ENCODE results near the gene CNOT4.

CNOT4 gene

GRCh38 chr7:135391514-135391913 is 118.4 kb downstream of the CNOT4 start:
- no peak for DNase-seq

- DNase-seq, result no peak
Observed at GRCh38 chr7:135390829-135391228, 119.1 kb downstream of the CNOT4 start.

DNA sequence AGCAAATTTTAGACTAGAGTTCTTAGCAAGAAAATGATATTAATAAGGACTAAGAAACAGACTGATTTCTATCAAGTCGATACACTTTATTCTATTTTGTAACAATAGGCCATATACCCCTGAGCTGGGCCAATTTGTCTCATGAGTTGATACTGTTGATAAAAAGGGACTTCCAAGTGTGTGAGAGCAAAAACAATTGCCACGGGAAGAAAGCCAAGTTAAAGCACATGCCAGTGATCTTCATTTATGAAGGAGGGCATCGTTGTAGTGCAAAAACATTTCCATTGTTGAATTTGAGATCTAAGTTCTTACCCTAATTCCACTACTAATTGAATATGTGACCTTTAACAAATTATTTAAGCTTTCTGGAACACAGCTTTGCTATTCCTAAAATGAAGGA is 119.9 kb downstream of the CNOT4 start:
- no peak for DNase-seq

- DNase-seq, result no peak
Observed at GRCh38 chr7:135388616-135389015, 121.3 kb downstream of the CNOT4 start.

GRCh38 chr7:135386776-135387175 is 123.1 kb downstream of the CNOT4 start:
- DNase-seq, result no peak

DNA sequence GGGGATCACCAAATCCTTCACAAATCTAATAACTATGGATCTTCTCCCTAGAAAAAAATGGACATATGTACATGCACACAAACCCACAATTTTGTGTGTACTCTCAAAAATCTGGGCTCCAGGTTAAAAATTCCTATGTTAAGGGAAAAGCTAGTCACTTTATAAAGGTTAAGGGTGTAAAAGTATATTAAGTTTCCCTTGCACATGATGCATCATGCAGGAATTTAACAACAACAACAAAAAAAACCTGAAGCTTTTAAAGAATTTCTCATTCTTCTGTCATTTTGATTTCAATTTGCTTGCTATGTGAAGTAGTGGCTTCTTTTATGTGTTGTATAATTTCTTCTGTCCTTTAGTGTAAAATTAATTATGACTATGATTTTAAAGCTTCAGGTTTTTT is 123.7 kb downstream of the CNOT4 start:
- no peak for DNase-seq

DNA sequence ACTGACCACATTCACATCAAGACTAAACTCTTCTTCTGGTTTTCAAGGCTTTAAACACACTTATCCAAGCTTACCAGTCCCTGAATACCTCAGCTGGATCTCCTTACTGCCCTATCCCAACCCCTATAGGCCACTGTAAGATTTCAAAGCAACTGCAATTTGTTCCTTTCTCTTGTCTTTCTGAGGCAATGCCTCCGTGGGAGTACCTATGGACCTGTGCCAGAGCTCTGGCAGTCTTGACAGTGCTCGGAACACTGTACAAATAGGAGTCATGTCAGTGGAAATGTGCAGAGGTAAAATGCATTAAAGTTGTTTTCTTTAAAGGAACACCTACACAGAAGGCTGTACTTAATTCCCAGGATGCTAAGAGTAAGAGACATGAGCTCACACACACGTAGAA is 124.7 kb downstream of the CNOT4 start:
- no peak for DNase-seq

DNA sequence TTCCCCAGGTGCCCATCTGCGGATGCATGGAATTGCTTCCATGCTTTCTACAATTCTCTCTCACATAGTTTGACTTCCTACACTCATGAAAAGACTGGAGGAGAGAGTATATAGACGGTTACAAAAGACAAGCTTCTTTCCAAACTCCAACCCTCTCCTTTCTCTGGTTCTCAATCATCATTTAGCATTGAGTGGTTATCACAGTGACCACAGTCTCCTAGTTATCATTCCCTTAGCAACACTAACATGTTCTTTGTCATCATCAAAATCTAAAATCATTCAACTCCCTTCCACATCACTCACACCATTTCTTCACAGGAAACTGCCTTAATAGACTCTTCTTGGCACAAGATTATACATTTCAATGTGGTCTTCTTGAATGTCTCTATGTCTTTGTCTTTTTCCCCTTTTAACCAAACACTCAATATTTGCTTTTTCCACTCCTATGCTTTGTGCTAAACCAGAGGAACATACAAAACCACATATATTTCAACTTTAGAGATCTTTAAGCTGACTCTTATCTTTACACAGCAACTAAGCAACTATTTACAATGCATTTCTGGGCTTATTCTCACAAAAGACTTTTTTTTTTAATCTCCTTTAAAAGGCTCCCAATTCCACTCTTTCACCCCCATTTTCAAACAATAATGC is 126.3 kb downstream of the CNOT4 start:
- DNase-seq, result no peak

- no peak for DNase-seq
Observed at GRCh38 chr7:135382173-135382572, 127.7 kb downstream of the CNOT4 start.

GRCh38 chr7:135381369-135381768 is 128.5 kb downstream of the CNOT4 start:
- no peak for DNase-seq

DNA sequence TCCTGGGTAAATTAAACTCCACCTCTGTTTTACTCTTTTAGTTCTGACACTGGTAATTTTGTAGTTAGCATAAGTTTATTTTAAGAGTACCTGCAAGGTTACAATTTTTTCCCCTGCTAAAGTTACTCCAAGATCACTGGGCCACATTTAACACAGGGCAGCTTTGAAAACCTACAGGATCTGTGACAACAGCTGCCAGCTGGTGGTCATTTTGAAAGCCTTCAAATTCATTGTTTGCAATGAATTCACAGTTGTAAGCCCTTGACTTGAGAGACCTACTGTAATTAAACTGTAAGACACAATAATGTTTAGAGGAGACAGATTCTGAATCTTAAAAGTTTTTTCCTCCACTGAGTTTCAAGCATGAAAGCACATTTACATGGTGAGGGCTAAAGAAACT is 129.6 kb downstream of the CNOT4 start:
- DNase-seq, result no peak

- no peak for DNase-seq
Observed at GRCh38 chr7:135377171-135377570, 132.7 kb downstream of the CNOT4 start.

GRCh38 chr7:135375908-135376699 is 133.8 kb downstream of the CNOT4 start:
- no peak for DNase-seq

DNA sequence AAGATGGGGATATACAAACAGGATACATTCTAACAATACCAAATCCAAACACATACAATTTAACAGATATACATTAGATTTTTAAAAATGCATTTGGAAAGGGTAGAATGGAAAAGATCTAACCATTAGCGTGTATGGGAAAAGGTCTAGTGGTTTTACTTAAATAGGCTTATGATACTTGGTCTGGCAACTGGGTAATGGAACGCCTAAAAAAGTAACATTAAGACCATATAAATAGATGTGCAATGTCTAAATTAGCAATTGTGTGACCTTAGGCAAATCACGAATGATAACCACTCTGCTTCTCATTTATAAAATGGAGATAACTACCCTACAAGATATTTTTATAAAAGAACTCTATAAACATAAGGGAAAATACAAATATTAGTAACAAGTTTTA is 135.2 kb downstream of the CNOT4 start:
- no peak for DNase-seq

DNA sequence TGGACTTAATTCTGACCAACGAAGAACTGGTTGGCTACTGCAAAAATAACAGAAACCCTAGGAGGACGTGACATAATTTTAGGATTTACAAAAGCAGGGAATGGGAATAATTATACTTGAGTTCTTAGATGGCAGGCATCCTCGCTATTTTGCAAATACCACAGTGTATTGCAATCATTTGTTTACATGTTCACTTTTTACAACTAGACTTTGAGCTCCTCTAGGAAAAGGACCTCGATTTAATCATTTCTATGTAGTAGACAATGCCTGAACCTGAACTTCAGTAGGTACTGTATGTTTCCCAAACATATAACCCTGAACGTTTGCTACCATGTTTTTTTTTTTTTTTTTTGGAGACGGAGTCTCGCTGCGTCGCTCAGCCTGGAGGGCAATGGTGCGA is 137.7 kb downstream of the CNOT4 start:
- DNase-seq, result no peak

DNA sequence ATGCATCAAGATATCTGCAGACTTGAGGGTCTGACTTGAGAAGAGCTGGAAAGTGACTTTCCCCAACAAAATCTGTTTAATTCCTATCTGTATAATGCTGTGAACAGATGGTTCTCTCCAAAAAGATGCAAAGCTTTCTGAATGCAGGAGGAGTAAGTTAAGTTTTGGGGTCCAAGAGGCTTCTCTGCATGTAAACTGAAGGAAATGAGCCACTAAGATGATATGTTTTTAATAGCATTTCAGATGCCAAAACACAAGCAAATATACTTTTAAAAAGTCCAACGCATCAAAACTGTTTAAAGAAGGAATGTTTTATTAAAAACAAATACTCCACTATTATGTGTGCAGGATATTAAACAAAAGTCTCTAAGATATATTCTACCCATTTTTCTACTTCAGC is 139.2 kb downstream of the CNOT4 start:
- DNase-seq, result no peak

GRCh38 chr7:135369405-135369804 is 140.5 kb downstream of the CNOT4 start:
- no peak for DNase-seq

GRCh38 chr7:135368416-135369186 is 141.3 kb downstream of the CNOT4 start:
- no peak for DNase-seq

GRCh38 chr7:135366843-135367508 is 142.9 kb downstream of the CNOT4 start:
- DNase-seq, result no peak

GRCh38 chr7:135365721-135366120 is 144.2 kb downstream of the CNOT4 start:
- no peak for DNase-seq

DNA sequence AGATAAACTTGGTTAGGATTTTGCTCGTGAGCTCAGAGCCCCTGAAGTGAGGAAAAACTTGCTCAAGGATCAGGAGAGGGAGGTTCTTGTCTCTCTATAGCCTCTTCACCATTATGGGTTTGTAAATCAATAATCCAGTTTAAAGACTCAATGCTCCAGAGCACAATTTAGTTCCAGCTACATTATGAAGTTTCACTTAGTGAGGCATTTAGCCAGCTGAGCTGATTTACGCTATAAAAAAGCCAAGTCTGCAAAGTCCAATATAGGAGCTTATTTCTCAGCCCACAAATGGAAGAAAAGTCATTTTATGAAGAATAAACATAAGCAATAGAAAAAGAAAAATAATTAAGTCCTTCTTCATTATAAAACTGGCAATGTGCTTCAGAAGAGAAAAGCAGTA is 145.7 kb downstream of the CNOT4 start:
- no peak for DNase-seq

DNA sequence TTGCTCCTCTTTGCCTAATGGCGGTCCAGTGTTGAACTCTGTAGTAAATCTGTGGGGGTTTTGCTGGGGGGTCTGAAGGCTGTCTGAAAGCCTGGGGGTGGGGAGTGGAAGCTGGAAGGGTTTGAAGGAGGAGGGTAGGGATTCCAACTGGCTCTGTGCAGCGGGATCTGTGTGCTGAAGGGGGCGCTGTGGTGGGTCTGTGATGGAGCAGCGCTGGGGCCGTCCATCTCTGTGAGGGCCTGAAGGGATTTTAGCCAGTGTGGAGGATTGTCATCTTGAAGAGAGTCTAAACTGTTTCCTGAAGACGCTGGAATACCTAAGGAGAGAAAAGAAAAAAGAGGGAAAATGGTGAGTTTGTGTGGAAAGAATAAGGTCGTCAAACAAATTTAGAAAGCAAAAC is 147.0 kb downstream of the CNOT4 start:
- DNase-seq, result no peak

DNA sequence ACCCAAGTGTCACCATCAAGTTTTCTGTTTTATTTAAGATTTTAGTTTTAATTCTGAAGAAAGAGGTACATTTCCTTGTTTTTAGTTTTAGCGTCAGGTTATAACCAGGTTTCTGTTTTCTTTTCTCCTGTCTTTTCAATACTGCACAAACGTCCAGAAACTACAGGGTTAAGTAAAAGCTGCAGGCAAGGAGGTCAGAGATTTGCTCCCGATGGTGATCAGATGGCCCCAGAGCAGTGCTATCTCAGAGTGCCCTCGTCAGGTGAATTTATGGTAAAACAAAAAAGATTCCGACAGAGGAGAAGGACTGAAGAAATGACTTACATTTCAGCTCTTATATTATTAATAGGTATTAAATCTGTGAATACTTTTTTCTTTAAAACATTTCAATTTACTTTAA is 148.1 kb downstream of the CNOT4 start:
- no peak for DNase-seq
